GM13976 (cell line): ENCODE results near the gene BRD1.

Experiments used
- DNase-seq: peaks from one replicate; pipeline ENCODE4 v3.0.0; 2012; ENCODE audit warnings: low spot score
- CTCF ChIP-seq: IDR thresholded peaks from 2 replicates; pipeline ENCODE4 v1.5.1; 2012; ENCODE audit warnings: borderline replicate concordance, mild to moderate bottlenecking; ENCODE audit not compliant: insufficient read depth; ENCODE audit errors: extremely low read depth, missing control alignments, control extremely low read depth
- in situ Hi-C: fragments of 300-500 bp; cut with MboI; formaldehyde crosslinking; loops from one replicate; pipeline ENCODE4 v1.12.0; 2022; ENCODE audit warnings: low sequenced_read_pairs, mixed read lengths, inconsistent platforms; ENCODE audit not compliant: unreplicated experiment

Gene BRD1

GRCh38 chr22:49838771-49839717 is 11.4 kb upstream of the BRD1 start:
- DNase-seq: peak; percentile 80
- no peak for TF ChIP-seq CTCF
- in situ Hi-C loops: no loop called here

GRCh38 chr22:49833340-49834007 is 5.8 kb upstream of the BRD1 start:
- no peak for DNase-seq
- in situ Hi-C loops: no loop called here
- TF ChIP-seq CTCF: no peak

- TF ChIP-seq CTCF: no peak
- no peak for DNase-seq
- in situ Hi-C loops: no loop called here
Observed at GRCh38 chr22:49829044-49829853, 1.6 kb upstream of the BRD1 start.

GRCh38 chr22:49828599-49828965 is 909 bp upstream of the BRD1 start:
- in situ Hi-C loops: no loop called here
- no peak for TF ChIP-seq CTCF
- DNase-seq: no peak

- peak; percentile 60 for DNase-seq
- in situ Hi-C loops: no loop called here
- TF ChIP-seq CTCF: no peak
Observed at GRCh38 chr22:49827271-49827852, 311 bp downstream of the BRD1 start.

- in situ Hi-C loops: no loop called here
- no peak for DNase-seq
- TF ChIP-seq CTCF: no peak
Observed at GRCh38 chr22:49826603-49827270, 936 bp downstream of the BRD1 start.
